Transverse colon (tissue), 4 donors: ENCODE measurements around the gene EML1. TPM values are rescaled to one million over a fixed set of nuclear protein-coding genes. Genes with fewer than 3 reads are reported as not detected.

Experiments
- DNase-seq: peaks from one replicate; pipeline ENCODE4 v3.0.0-alpha.2; 2019
- H3K27ac ChIP-seq, 4 donors: fragments of 200-600 bp; sonication (generic); 2 replicates each; pipeline ENCODE4 v1.5.1; 2016 to 2018; ENCODE audit warnings: inconsistent platforms in 4 of 4
- H3K27me3 ChIP-seq: fragments of 200-600 bp; sonication (generic); 2 replicates; pipeline ENCODE4 v1.5.1; 2017; ENCODE audit warnings: inconsistent platforms
- H3K36me3 ChIP-seq, 4 donors: fragments of 200-600 bp; sonication (generic); 2 replicates each; pipeline ENCODE4 v1.5.1; 2017 to 2019; ENCODE audit warnings: inconsistent platforms in 4 of 4
- H3K4me1 ChIP-seq, 4 donors: fragments of 200-600 bp; sonication (generic); 2 replicates each; pipeline ENCODE4 v1.5.1; 2017 to 2020; ENCODE audit warnings: inconsistent platforms in 4 of 4
- H3K4me3 ChIP-seq, 4 donors: fragments of 200-600 bp; sonication (generic); 1 replicate in 1 of 4; 2 replicates in 3 of 4; pipeline versions ENCODE4 v1.5.1 to v1.6.1; 2017 to 2019; ENCODE audit warnings: inconsistent platforms in 4 of 4
- H3K9me3 ChIP-seq, 2 donors: fragments of 200-600 bp; sonication (generic); 2 replicates each; pipeline ENCODE4 v1.5.1; 2017 to 2019; ENCODE audit warnings: inconsistent platforms in 2 of 2
- CTCF ChIP-seq, 5 experiments: fragments of 200-600 bp in 3 of 5; fragments of 450-650 bp in 2 of 5; sonication (generic) in 3 of 5; IDR thresholded peaks; 1 replicate in 2 of 5; 2 replicates in 3 of 5; pipeline ENCODE4 v1.5.1; 2016 to 2017; ENCODE audit warnings: antibody characterized with exemption in 5 of 5, inconsistent platforms in 3 of 5, mild to moderate bottlenecking in 2 of 5, moderate library complexity in 1 of 5
- EP300 ChIP-seq: sonication (generic); formaldehyde crosslinking; IDR thresholded peaks from one replicate; pipeline ENCODE4 v1.6.1; 2017; ENCODE audit warnings: antibody characterized with exemption, low read depth
- POLR2A ChIP-seq: fragments of 450-650 bp; IDR thresholded peaks from one replicate; pipeline ENCODE4 v1.6.1; 2016; ENCODE audit warnings: antibody characterized with exemption, mild to moderate bottlenecking, moderate library complexity
- POLR2AphosphoS5 ChIP-seq, 3 donors: sonication (generic); formaldehyde crosslinking; IDR thresholded peaks; one replicate each; pipeline ENCODE4 v1.6.1; 2016; ENCODE audit warnings: antibody characterized with exemption in 3 of 3
- WGBS, 2 donors: methylation state at CpG; one replicate each; pipeline ENCODE4 v1.1.5; 2018; ENCODE audit warnings: low coverage in 1 of 2; 5-methylcytosine and 5-hydroxymethylcytosine counted together
- in situ Hi-C, 4 donors: fragments of 200-750 bp; cut with MboI; loops; one replicate each; pipeline versions ENCODE4 v1.15.0 to v1.15.1; 2017; ENCODE audit warnings: low sequenced_read_pairs in 3 of 4, low pct_ligation_motif_present in 1 of 4, low pct_unique_long_range_greater_than_20kb in 1 of 4
- intact Hi-C: fragments of 100-400 bp; cut with DNase I; formaldehyde crosslinking; loops from one replicate; pipeline ENCODE4 v1.15.1; 2023; ENCODE audit warnings: low total_unique reads
- small RNA-seq, 4 donors: library from RNA; depleted of rRNA; stranded (forward); fragments of <200 nt; gene quantifications; one replicate each; pipeline ENCODE3, GENCODE V24; 2016
- total RNA-seq, 4 donors: library from RNA; depleted of rRNA; stranded (reverse); fragments of >200 nt; gene quantifications; one replicate each; pipeline ENCODE4 v1.1.0, GENCODE V29; 2016

EML1 gene
- total RNA-seq, 4 donors from 2014 or later: 16.8 to 59.5 (median 21.9) TPM

- Histone ChIP-seq H3K4me1 (no peaks in the 10 kb centered on the region), H3K4me3 (no peak overlapping the region), H3K27ac (no peak overlapping the region), H3K36me3 (no peaks in the 10 kb centered on the region), H3K27me3 (peaks cover 9% of the 10 kb centered on the region), H3K9me3 (no peaks in the 10 kb centered on the region)
- in situ Hi-C loops (loop anchor here in 2 of 4 donors (25.0 kb wide), 2 partner anchors 121 to 196 kb away; no protein-coding TSS in a partner anchor), intact Hi-C loops (no loop called here)
- DNase-seq: no peak
- WGBS, 2 donors: 72 to 79% methylated on average over 7 of the region's 7 CpGs
- no peak for TF ChIP-seq POLR2AphosphoS5 (IDR thresholded peaks at IDR 0.05)
- TF ChIP-seq POLR2A: no peak
- TF ChIP-seq EP300: no peak
- TF ChIP-seq CTCF (IDR thresholded peaks at IDR 0.05): no peak
Measured at GRCh38 chr14:99991331-99991730, 198.1 kb downstream of the EML1 start.

Small RNA genes lying within 50 kb of the gene (small RNA-seq; reads per million reads assigned to genes)
- 0 to 0.28 (median 0.06) reads per million in 4 donors for gene RNU1-47P

Other genes starting within 250 kb of the EML1 start
- 10 to 100 TPM; 19.3 to 55.4 (median 45.7) TPM for gene CCDC85C, start 189.2 kb upstream of the EML1 start, total RNA-seq
- 10 to 100 TPM in 1 of 4 donors, under 1 TPM in 3; 0.40 to 31.0 (median 0.87) TPM for gene HHIPL1, start 148.3 kb upstream of the EML1 start, total RNA-seq
- under 1 TPM; 0.27 to 0.75 (median 0.52) TPM for gene CYP46A1, start 109.1 kb upstream of the EML1 start, total RNA-seq